Pancreas (tissue), 10 donors: Measurements from ENCODE around the gene DDX10. TPM values are rescaled to one million over a fixed set of nuclear protein-coding genes. Genes with fewer than 3 reads are reported as not detected.

Experiments used
- ATAC-seq, 4 donors: fragments of 200-7000 bp; cut with Tn5 transposase; one replicate each; pipeline versions ENCODE4 v1.8.0 to v1.9.1; 2020; ENCODE audit warnings: mild to moderate bottlenecking in 4 of 4, moderate library complexity in 4 of 4
- DNase-seq, 6 donors: peaks; one replicate each; pipeline ENCODE4 v3.0.0-alpha.2; 2020
- FAIRE-seq: peaks from 2 replicates; lab custom pipeline; 2012; peaks lifted over from hg19 to GRCh38; lab: Jason Lieb, UNC
- H3K27ac ChIP-seq, 4 donors: fragments of 200-600 bp; sonication (generic); 1 replicate in 3 of 4; 2 replicates in 1 of 4; pipeline versions ENCODE4 v1.5.0 to v1.8.0; 2020
- H3K27me3 ChIP-seq, 4 donors: fragments of 200-600 bp; one replicate each; pipeline ENCODE4 v1.8.0; 2021
- H3K36me3 ChIP-seq, 3 donors: fragments of 200-600 bp; sonication (generic) in 1 of 3; one replicate each; pipeline versions ENCODE4 v1.5.0 to v1.8.0; 2020 to 2021
- H3K4me1 ChIP-seq, 3 donors: fragments of 200-600 bp; one replicate each; pipeline ENCODE4 v1.8.0; 2021
- H3K4me3 ChIP-seq, 4 donors: fragments of 200-600 bp; sonication (generic) in 2 of 4; one replicate each; pipeline versions ENCODE4 v1.5.0 to v1.8.0; 2020 to 2021
- H3K9me3 ChIP-seq, 4 donors: fragments of 200-600 bp; one replicate each; pipeline ENCODE4 v1.8.0; 2021
- CTCF ChIP-seq, 4 donors: fragments of 200-600 bp; sonication (generic) in 3 of 4; IDR thresholded peaks; one replicate each; pipeline versions ENCODE4 v1.5.0 to v1.8.0; 2021; ENCODE audit warnings: antibody characterized with exemption in 4 of 4
- WGBS, 2 donors: extraction: QIAGEN DNeasy Blood & Tissue Kit; methylation state at CpG; one replicate each; pipeline ENCODE4 v1.1.7; 2013; 5-methylcytosine and 5-hydroxymethylcytosine counted together
- intact Hi-C, 3 donors: fragments of 100-400 bp; cut with DNase I; formaldehyde crosslinking; loops; one replicate each; pipeline versions ENCODE4 v1.11.1 to v1.14.2; 2022
- polyA plus RNA-seq, 2 donors: library from polyadenylated mRNA; stranded (reverse); fragments of 200-250 nt; gene quantifications; one replicate each; pipeline ENCODE4 v1.2.3, GENCODE V29; 2013
- total RNA-seq, 6 donors: library from RNA; stranded (reverse); fragmentation: NEBNext Ultra II Directional in 4 of 6; extraction: Animal tissue kit (Norgen Biotek cat#: 25700) in 4 of 6; gene quantifications; one replicate each; pipeline versions ENCODE4 v1.2.1 to v1.2.4, GENCODE V29; 2021 to 2023
- donor health status: healthy with polysubstance abuse.
- donor health status: DM: no; HTN: no; CAD: no; lungs with moderate emphysema.
- donor health status: DM: no; HTN: no; CAD: no.
- donor health status: control.
- donor health status: control.
- donor health status: Bipolar disorder and iron deficiency.
- donor health status: DM: yes; HTN: yes; CAD: no.
- donor health status: DM: no; HTN: no; CAD: no.
- donor health status: DM: no; HTN: no; CAD: no.
- donor health status: DM: yes; HTN: yes; CAD: no.

The DDX10 gene
- total and polyA plus RNA-seq, 8 donors: 10.9 to 18.4 (median 16.5) TPM

- FAIRE-seq (no peak), ATAC-seq (no peak), DNase-seq (no peak)
- no peaks in the 10 kb centered on the region for H3K9me3 ChIP-seq
- no peaks in the 10 kb centered on the region for H3K4me1 ChIP-seq
- H3K4me3 ChIP-seq: no peak overlapping the region
- H3K36me3 ChIP-seq: no peaks in the 10 kb centered on the region
- intact Hi-C loops: no loop called here
- no peaks in the 10 kb centered on the region for H3K27me3 ChIP-seq
- TF ChIP-seq CTCF (IDR thresholded peaks at IDR 0.05): no peak
- 87 to 90% methylated on average over 7 of the region's 7 CpGs for WGBS, 2 donors
- no peak overlapping the region for H3K27ac ChIP-seq
Measured at GRCh38 chr11:108958368-108959104, 293.7 kb downstream of the DDX10 start.

- DNase-seq (no peak), ATAC-seq (no peak), FAIRE-seq (no peak)
- intact Hi-C loops: no loop called here
- no peaks in the 10 kb centered on the region for H3K9me3 ChIP-seq
- H3K4me1 ChIP-seq: no peaks in the 10 kb centered on the region
- no peak overlapping the region for H3K27ac ChIP-seq
- H3K4me3 ChIP-seq: no peak overlapping the region
- no peaks in the 10 kb centered on the region for H3K27me3 ChIP-seq
- no peak for TF ChIP-seq CTCF (IDR thresholded peaks at IDR 0.05)
- H3K36me3 ChIP-seq: no peaks in the 10 kb centered on the region
- 63 to 74% methylated on average over 4 of the region's 4 CpGs for WGBS, 2 donors
Measured at GRCh38 chr11:108959105-108959761, 294.4 kb downstream of the DDX10 start.

- DNase-seq (no peak), FAIRE-seq (no peak), ATAC-seq (no peak)
- Histone ChIP-seq H3K4me1 (no peaks in the 10 kb centered on the region), H3K4me3 (no peak overlapping the region), H3K9me3 (no peaks in the 10 kb centered on the region), H3K36me3 (no peaks in the 10 kb centered on the region), H3K27me3 (no peaks in the 10 kb centered on the region), H3K27ac (no peak overlapping the region)
- intact Hi-C loops: no loop called here
- no peak for TF ChIP-seq CTCF (IDR thresholded peaks at IDR 0.05)
- WGBS, 2 donors: 80 to 89% methylated on average over 3 of the region's 3 CpGs
Measured at GRCh38 chr11:108959874-108960273, 295.0 kb downstream of the DDX10 start.

GRCh38 chr11:108960501-108960900, 295.6 kb downstream of the DDX10 start:
- no peak for ATAC-seq
- no peaks in the 10 kb centered on the region for H3K27me3 ChIP-seq
- 66 to 73% methylated on average over 5 of the region's 5 CpGs for WGBS, 2 donors
- no peak overlapping the region for H3K4me3 ChIP-seq
- H3K36me3 ChIP-seq: no peaks in the 10 kb centered on the region
- H3K9me3 ChIP-seq: no peaks in the 10 kb centered on the region
- no peak for DNase-seq
- TF ChIP-seq CTCF (IDR thresholded peaks at IDR 0.05): no peak
- H3K4me1 ChIP-seq: no peaks in the 10 kb centered on the region
- intact Hi-C loops: no loop called here
- FAIRE-seq: no peak
- no peak overlapping the region for H3K27ac ChIP-seq

GRCh38 chr11:108961095-108961494, 296.2 kb downstream of the DDX10 start:
- Histone ChIP-seq H3K27me3 (no peaks in the 10 kb centered on the region), H3K27ac (no peak overlapping the region), H3K9me3 (no peaks in the 10 kb centered on the region), H3K36me3 (no peaks in the 10 kb centered on the region), H3K4me3 (no peak overlapping the region), H3K4me1 (no peaks in the 10 kb centered on the region)
- DNase-seq (no peak), ATAC-seq (no peak), FAIRE-seq (no peak)
- WGBS, 2 donors: 53 to 57% methylated on average over 4 of the region's 4 CpGs
- TF ChIP-seq CTCF (IDR thresholded peaks at IDR 0.05): no peak
- intact Hi-C loops: no loop called here
